Right lobe of liver (tissue), 4 donors: Measurements from ENCODE around the gene FBXL19.

ENCODE experiments used
- POLR2A ChIP-seq: fragments of 450-650 bp; IDR thresholded peaks from one replicate; pipeline ENCODE4 v1.6.1; 2017; ENCODE audit warnings: antibody characterized with exemption, mild to moderate bottlenecking
- TF ChIP-seq, protein P1 (sequence below), 4 donors: fragments of 200-600 bp in 3 of 4; fragments of 450-650 bp in 1 of 4; IDR thresholded peaks; one replicate each; pipeline versions ENCODE4 v1.5.1 to v1.8.0; 2016 to 2022; ENCODE audit warnings: antibody characterized with exemption in 4 of 4, mild to moderate bottlenecking in 2 of 4
- donor health status: DM: no; HTN: no; CAD: no.
- donor health status: DM: no; HTN: no; CAD: no.
- donor health status: DM: no; HTN: yes; CAD: no.

- TF ChIP-seq, protein P1, sequence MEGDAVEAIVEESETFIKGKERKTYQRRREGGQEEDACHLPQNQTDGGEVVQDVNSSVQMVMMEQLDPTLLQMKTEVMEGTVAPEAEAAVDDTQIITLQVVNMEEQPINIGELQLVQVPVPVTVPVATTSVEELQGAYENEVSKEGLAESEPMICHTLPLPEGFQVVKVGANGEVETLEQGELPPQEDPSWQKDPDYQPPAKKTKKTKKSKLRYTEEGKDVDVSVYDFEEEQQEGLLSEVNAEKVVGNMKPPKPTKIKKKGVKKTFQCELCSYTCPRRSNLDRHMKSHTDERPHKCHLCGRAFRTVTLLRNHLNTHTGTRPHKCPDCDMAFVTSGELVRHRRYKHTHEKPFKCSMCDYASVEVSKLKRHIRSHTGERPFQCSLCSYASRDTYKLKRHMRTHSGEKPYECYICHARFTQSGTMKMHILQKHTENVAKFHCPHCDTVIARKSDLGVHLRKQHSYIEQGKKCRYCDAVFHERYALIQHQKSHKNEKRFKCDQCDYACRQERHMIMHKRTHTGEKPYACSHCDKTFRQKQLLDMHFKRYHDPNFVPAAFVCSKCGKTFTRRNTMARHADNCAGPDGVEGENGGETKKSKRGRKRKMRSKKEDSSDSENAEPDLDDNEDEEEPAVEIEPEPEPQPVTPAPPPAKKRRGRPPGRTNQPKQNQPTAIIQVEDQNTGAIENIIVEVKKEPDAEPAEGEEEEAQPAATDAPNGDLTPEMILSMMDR (IDR thresholded peaks at IDR 0.05) = no peak
- no peak for TF ChIP-seq POLR2A
These were observed 27.8 kb downstream of the FBXL19 start for GRCh38 chr16:30951193-30951592.
